Psoas muscle (tissue), 8 donors: ENCODE measurements around the gene VAT1L. TPM values are rescaled to one million over a fixed set of nuclear protein-coding genes. Genes with fewer than 3 reads are reported as not detected.

Source experiments
- ATAC-seq, 4 donors: fragments of 200-7000 bp; cut with Tn5 transposase; one replicate each; pipeline ENCODE4 v1.9.1; 2020; ENCODE audit warnings: moderate library complexity in 3 of 4, mild to moderate bottlenecking in 2 of 4
- DNase-seq, 2 donors: peaks; one replicate each; pipeline ENCODE4 v3.0.0-alpha.2; 2020
- H3K27ac ChIP-seq: fragments of 200-600 bp; one replicate; pipeline ENCODE4 v1.8.0; 2022
- H3K27me3 ChIP-seq, 3 donors: fragments of 200-600 bp in 1 of 3; one replicate each; pipeline versions ENCODE4 v1.6.1 to v1.8.0; 2013 to 2022; ENCODE audit warnings: low read length in 2 of 3, mild to moderate bottlenecking in 2 of 3, moderate library complexity in 1 of 3; ENCODE audit not compliant: insufficient read depth in 3 of 3
- H3K36me3 ChIP-seq, 2 donors: fragments of 200-600 bp in 1 of 2; one replicate each; pipeline versions ENCODE4 v1.6.1 to v1.8.0; 2013 to 2022; ENCODE audit warnings: low read depth in 1 of 2, mild to moderate bottlenecking in 1 of 2, moderate library complexity in 1 of 2; ENCODE audit not compliant: insufficient read depth in 1 of 2
- H3K4me1 ChIP-seq: fragments of 200-600 bp; one replicate; pipeline ENCODE4 v1.8.0; 2022
- H3K4me3 ChIP-seq: fragments of 200-600 bp; one replicate; pipeline ENCODE4 v1.8.0; 2022; ENCODE audit warnings: mild to moderate bottlenecking
- H3K9me3 ChIP-seq: fragments of 200-600 bp; one replicate; pipeline ENCODE4 v1.8.0; 2022
- WGBS, 3 donors: extraction: QIAGEN DNeasy Blood & Tissue Kit; methylation state at CpG; one replicate each; pipeline versions ENCODE4 v1.1.6 to v1.1.7; 2013; 5-methylcytosine and 5-hydroxymethylcytosine counted together
- intact Hi-C, 2 donors: fragments of 100-400 bp; cut with DNase I; formaldehyde crosslinking; loops; one replicate each; pipeline versions ENCODE4 v1.11.0 to v1.14.2; 2022
- polyA plus RNA-seq, 3 donors: library from polyadenylated mRNA; stranded (reverse); fragments of 200-250 nt; gene quantifications; one replicate each; pipeline ENCODE4 v1.2.3, GENCODE V29; 2013
- total RNA-seq, 4 donors: library from RNA; stranded (reverse); fragmentation: NEBNext Ultra II Directional in 2 of 4; extraction: Animal tissue kit (Norgen Biotek cat#: 25700) in 2 of 4; gene quantifications; one replicate each; pipeline versions ENCODE4 v1.2.1 to v1.2.4, GENCODE V29; 2021 to 2023
- TF ChIP-seq, protein P1 (sequence below): fragments of 200-600 bp; IDR thresholded peaks from one replicate; pipeline ENCODE4 v1.8.0; 2022; ENCODE audit warnings: antibody characterized with exemption
- donor health status: healthy with polysubstance abuse.
- donor health status: DM: no; HTN: no; CAD: no; lungs with moderate emphysema.
- donor health status: Bipolar disorder and iron deficiency.
- donor health status: healthy.
- donor health status: DM: yes; HTN: yes; CAD: no.
- donor health status: DM: no; HTN: no; CAD: no.
- donor health status: DM: no; HTN: no; CAD: no.
- donor health status: DM: yes; HTN: yes; CAD: no.

The VAT1L gene
- total and polyA plus RNA-seq, 7 donors: 0.03 to 0.20 (median 0.09) TPM; not detected in 3

DNA sequence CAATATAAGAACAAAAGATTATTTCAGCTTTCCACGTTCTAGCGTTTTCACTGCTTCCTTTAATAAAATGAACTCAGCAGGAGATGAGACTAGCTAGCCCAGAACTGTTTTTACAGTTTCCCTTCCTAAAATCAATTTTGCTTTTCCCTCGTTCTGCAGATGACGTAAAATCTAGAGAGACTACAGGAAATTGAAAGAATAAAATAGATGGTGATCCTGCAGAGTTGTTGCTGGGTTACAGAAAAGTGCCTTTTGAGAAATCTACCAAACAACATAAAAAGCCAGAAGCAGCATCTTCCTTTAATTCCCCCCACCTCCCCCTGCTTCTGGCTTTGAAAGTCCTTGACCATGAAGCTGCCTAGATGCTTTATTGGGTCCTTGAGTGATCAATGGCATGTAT is 137.2 kb downstream of the VAT1L start:
- Histone ChIP-seq H3K4me3 (no peak overlapping the region), H3K36me3 (no peaks in the 10 kb centered on the region), H3K9me3 (no peaks in the 10 kb centered on the region), H3K4me1 (no peaks in the 10 kb centered on the region), H3K27ac (no peak overlapping the region), H3K27me3 (peaks cover 0 to 4% (median 3%) of the 10 kb centered on the region in 3 donors)
- TF ChIP-seq, protein P1, sequence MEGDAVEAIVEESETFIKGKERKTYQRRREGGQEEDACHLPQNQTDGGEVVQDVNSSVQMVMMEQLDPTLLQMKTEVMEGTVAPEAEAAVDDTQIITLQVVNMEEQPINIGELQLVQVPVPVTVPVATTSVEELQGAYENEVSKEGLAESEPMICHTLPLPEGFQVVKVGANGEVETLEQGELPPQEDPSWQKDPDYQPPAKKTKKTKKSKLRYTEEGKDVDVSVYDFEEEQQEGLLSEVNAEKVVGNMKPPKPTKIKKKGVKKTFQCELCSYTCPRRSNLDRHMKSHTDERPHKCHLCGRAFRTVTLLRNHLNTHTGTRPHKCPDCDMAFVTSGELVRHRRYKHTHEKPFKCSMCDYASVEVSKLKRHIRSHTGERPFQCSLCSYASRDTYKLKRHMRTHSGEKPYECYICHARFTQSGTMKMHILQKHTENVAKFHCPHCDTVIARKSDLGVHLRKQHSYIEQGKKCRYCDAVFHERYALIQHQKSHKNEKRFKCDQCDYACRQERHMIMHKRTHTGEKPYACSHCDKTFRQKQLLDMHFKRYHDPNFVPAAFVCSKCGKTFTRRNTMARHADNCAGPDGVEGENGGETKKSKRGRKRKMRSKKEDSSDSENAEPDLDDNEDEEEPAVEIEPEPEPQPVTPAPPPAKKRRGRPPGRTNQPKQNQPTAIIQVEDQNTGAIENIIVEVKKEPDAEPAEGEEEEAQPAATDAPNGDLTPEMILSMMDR: no peak
- DNase-seq: no peak
- WGBS, 3 donors: 73 to 74% (median 73%) methylated on average over 4 of the region's 4 CpGs
- no peak for ATAC-seq
- intact Hi-C loops: no loop called here

DNA sequence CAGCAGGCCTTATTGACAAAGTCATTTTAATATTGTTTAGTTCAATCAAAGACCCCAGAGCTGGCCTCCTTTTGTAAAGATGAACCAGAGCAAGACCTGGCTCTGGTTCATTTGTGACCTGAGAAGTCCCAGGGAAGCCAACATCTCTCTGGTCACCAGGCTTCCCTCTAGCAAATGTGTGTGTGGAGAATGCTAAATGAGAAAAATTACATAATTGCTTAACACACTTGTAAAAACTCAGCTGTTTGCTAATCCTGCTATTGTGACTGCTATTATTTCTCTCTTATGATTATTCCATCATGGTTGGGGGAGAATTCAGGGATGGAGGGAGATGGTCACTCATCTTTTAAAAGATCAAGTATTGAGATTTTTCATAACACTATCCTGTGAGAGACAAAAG is 139.7 kb downstream of the VAT1L start:
- H3K4me3 ChIP-seq: no peak overlapping the region
- peaks cover 0 to 4% (median 3%) of the 10 kb centered on the region in 3 donors for H3K27me3 ChIP-seq
- DNase-seq (no peak), ATAC-seq (no peak)
- no peaks in the 10 kb centered on the region for H3K9me3 ChIP-seq
- intact Hi-C loops: no loop called here
- TF ChIP-seq, protein P1: no peak
- H3K27ac ChIP-seq: no peak overlapping the region
- H3K36me3 ChIP-seq: no peaks in the 10 kb centered on the region
- no peaks in the 10 kb centered on the region for H3K4me1 ChIP-seq

DNA sequence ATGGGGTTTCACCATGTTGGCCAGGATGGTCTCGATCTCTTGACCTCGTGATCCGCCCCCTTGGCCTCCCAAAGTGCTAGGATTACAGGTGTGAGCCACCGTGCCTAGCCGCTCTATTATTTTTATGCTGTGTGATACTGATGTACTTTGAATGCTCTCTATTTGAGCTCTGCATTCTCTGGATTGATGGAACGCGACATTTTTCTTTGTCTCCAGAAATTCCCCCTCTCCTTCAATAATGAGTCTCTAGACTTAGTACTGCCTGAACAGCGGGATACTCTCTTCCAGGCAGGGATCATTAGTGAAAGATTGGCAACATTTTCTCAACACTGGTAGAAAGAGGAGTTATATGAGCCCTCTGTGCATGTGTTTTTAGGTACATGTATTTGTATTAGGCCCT is 140.6 kb downstream of the VAT1L start:
- intact Hi-C loops: no loop called here
- WGBS, 3 donors: 85 to 91% (median 88%) methylated on average over 8 of the region's 8 CpGs
- no peaks in the 10 kb centered on the region for H3K4me1 ChIP-seq
- DNase-seq (no peak), ATAC-seq (no peak)
- no peak overlapping the region for H3K4me3 ChIP-seq
- TF ChIP-seq, protein P1: no peak
- no peaks in the 10 kb centered on the region for H3K36me3 ChIP-seq
- no peaks in the 10 kb centered on the region for H3K9me3 ChIP-seq
- peaks cover 4 to 5% (median 4%) of the 10 kb centered on the region in 3 donors for H3K27me3 ChIP-seq
- H3K27ac ChIP-seq: no peak overlapping the region

DNA sequence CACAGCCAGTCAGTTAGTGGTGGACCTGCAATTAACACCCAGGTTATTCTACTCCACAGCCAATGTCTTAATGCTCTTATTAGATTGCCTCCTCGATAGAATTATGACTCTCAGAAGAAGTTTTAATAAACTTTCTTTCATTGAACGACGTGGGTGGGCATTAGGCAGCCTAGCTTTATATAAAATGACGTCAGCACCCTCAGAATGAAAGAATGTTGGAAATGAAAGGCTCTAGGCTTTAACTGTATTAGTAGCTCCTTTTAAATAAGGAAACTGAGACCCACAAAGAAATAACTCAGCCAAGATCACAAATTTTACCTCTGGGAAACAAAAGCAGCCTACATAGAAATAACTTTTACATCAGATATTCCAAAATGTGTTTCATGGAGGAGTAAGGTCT is 142.7 kb downstream of the VAT1L start:
- TF ChIP-seq, protein P1: no peak
- intact Hi-C loops: no loop called here
- no peaks in the 10 kb centered on the region for H3K36me3 ChIP-seq
- WGBS, 3 donors: 47 to 52% (median 50%) methylated on average over 4 of the region's 4 CpGs
- peaks cover 0 to 5% (median 4%) of the 10 kb centered on the region in 3 donors for H3K27me3 ChIP-seq
- ATAC-seq (no peak), DNase-seq (no peak)
- H3K4me1 ChIP-seq: no peaks in the 10 kb centered on the region
- H3K27ac ChIP-seq: no peak overlapping the region
- H3K9me3 ChIP-seq: no peaks in the 10 kb centered on the region
- no peak overlapping the region for H3K4me3 ChIP-seq

DNA sequence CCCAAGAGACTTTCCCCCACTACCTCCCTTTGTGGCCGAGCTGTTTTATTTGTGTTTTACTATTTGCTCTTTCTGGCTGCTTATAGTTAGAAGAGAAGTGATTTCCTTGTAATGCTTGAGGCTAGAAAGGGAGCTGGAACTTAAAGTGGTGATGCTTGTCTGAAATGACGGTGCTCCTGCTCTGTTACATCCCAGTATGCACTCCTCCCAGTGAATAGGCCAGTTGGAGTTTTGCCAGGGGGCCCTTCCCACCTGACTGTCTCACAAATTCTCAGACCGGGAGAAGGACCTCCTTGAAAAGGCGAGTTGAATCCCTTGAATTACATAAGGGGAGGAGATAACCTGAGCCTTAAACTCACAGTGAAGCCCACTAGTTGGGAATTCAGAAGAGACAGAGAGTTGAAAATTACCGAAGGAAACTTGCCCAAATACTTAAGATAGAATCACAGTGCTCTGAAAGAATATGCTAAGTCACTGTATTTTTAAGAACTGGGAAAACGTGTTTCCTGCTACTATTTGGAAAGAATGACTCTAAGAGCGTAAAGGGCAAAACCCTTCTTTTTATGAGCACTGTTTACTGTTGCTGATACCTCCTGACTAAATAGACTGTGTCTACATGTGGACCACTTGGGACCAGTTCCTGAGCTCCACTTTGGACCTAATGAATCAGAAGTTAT is 149.2 kb downstream of the VAT1L start:
- Histone ChIP-seq H3K27me3 (peaks cover 0 to 4% (median 3%) of the 10 kb centered on the region in 3 donors), H3K36me3 (no peaks in the 10 kb centered on the region), H3K4me1 (no peaks in the 10 kb centered on the region), H3K4me3 (no peak overlapping the region), H3K27ac (no peak overlapping the region), H3K9me3 (no peaks in the 10 kb centered on the region)
- TF ChIP-seq, protein P1: no peak
- WGBS, 3 donors: 48 to 66% (median 64%) methylated on average over 7 of the region's 7 CpGs
- intact Hi-C loops: no loop called here
- DNase-seq: no peak
- no peak for ATAC-seq
